K562 (cell line): ENCODE results near the gene POC1B. TPM values are rescaled to one million over a fixed set of nuclear protein-coding genes. Genes with fewer than 3 reads are reported as not detected.

Experiments used
- ATAC-seq: fragments of 200-7000 bp; cut with Tn5 transposase; 3 replicates; pipeline ENCODE4 v1.9.1; 2020; ENCODE audit warnings: moderate library complexity
- BruUV-seq: library from RNA; stranded (reverse); fragments of 400-500 nt; replicated peaks from 2 replicates; lab custom pipeline; 2021; lab: Mats Ljungman, UMichigan
- CTCF ChIA-PET: fragments of 300-600 bp; formaldehyde crosslinking; extraction: SDS; loops from one replicate; lab custom pipeline; 2021; ENCODE audit warnings: low intra/inter-chr PET ratio; lab: Yijun Ruan, JAX
- POLR2A ChIA-PET: fragments of 300-600, 350-650 bp; sonication (Branson Sonifier 250); formaldehyde crosslinking; extraction: SDS; loops from one replicate; lab custom pipeline; 2021; ENCODE audit warnings: antibody characterized with exemption, inconsistent platforms; lab: Yijun Ruan, JAX
- DNase-seq, 4 experiments: peaks; one replicate each; pipeline versions ENCODE4 v3.0.0 to v3.0.0-alpha.2; 2011 to 2018; ENCODE audit warnings: low spot score in 3 of 4, mixed read lengths in 3 of 4; ENCODE audit errors: extremely low read depth in 1 of 4
- FAIRE-seq: peaks from 2 replicates; lab custom pipeline; 2011; peaks lifted over from hg19 to GRCh38; lab: Jason Lieb, UNC
- H2AFZ ChIP-seq: 2 replicates; pipeline ENCODE4 v1.6.0; 2011; ENCODE audit warnings: low read depth, low read length, control low read depth, inconsistent platforms
- H3K27ac ChIP-seq: fragments of 200-600 bp; 3 replicates; pipeline ENCODE4 v1.8.0; 2011; ENCODE audit warnings: low read depth, mild to moderate bottlenecking, control low read depth, inconsistent platforms, low read length, moderate library complexity, mixed read lengths; ENCODE audit errors: extremely low read depth
- H3K27me3 ChIP-seq, 2 experiments: fragments of 300-600 bp in 1 of 2; 2 replicates in 1 of 2; 3 replicates in 1 of 2; pipeline versions ENCODE4 v1.6.0 to v1.8.0; 2011; ENCODE audit warnings: inconsistent platforms in 2 of 2, low read length in 2 of 2, mild to moderate bottlenecking in 1 of 2, mixed read lengths in 1 of 2, moderate library complexity in 1 of 2; ENCODE audit not compliant: control insufficient read depth in 2 of 2, insufficient read depth in 2 of 2
- H3K36me3 ChIP-seq: fragments of 300-600 bp; 3 replicates; pipeline ENCODE4 v1.8.0; 2011; ENCODE audit warnings: mild to moderate bottlenecking, low read length, inconsistent platforms; ENCODE audit not compliant: control insufficient read depth, insufficient read depth
- H3K4me1 ChIP-seq, 2 experiments: fragments of 200-600 bp in 1 of 2; replicated peaks in 1 of 2; 2 replicates in 1 of 2; 3 replicates in 1 of 2; pipeline versions ENCODE4 v1.5.1 to v1.8.0; 2011; ENCODE audit warnings: inconsistent platforms in 2 of 2, low read length in 2 of 2, mild to moderate bottlenecking in 1 of 2, mixed read lengths in 1 of 2, moderate library complexity in 1 of 2; ENCODE audit not compliant: control insufficient read depth in 2 of 2, insufficient read depth in 2 of 2
- H3K4me2 ChIP-seq: 2 replicates; pipeline ENCODE4 v1.6.1; 2011; ENCODE audit warnings: low read length, control low read depth, inconsistent platforms, mixed read lengths; ENCODE audit not compliant: insufficient read depth
- H3K4me3 ChIP-seq: fragments of 200-600 bp; sonication (generic), shearing (Covaris generic); 2 replicates; pipeline ENCODE4 v1.5.1; 2016; ENCODE audit warnings: control low read depth, inconsistent platforms
- H3K79me2 ChIP-seq: fragments of 200-600 bp; 3 replicates; pipeline ENCODE4 v1.8.0; 2011; ENCODE audit warnings: low read length, inconsistent platforms; ENCODE audit not compliant: control insufficient read depth, insufficient read depth
- H3K9ac ChIP-seq, 2 experiments: 2 replicates each; pipeline versions ENCODE4 v1.6.0 to v1.6.1; 2011; ENCODE audit warnings: low read depth in 2 of 2, low read length in 2 of 2, control low read depth in 1 of 2, inconsistent platforms in 1 of 2, mild to moderate bottlenecking in 1 of 2, mixed read lengths in 1 of 2; ENCODE audit not compliant: insufficient read depth in 1 of 2
- H3K9me1 ChIP-seq: one replicate; pipeline ENCODE4 v1.6.0; 2011; ENCODE audit warnings: inconsistent platforms, mild to moderate bottlenecking, low read length, moderate library complexity; ENCODE audit not compliant: control insufficient read depth, insufficient read depth
- H3K9me3 ChIP-seq: replicated peaks from 2 replicates; pipeline ENCODE4 v1.5.1; 2011; ENCODE audit warnings: low read depth, low read length, inconsistent platforms; ENCODE audit not compliant: control insufficient read depth, insufficient read depth
- H4K20me1 ChIP-seq: replicated peaks from 2 replicates; pipeline ENCODE4 v1.6.1; 2011; ENCODE audit warnings: low read length, inconsistent platforms, mixed read lengths; ENCODE audit not compliant: control insufficient read depth, insufficient read depth
- CEBPG ChIP-seq, 3 experiments: fragments of 200-800 bp in 1 of 3; sonication (Bioruptor generic) in 1 of 3; sonication (generic) in 1 of 3; formaldehyde crosslinking in 1 of 3; IDR thresholded peaks in 2 of 3; conservative IDR thresholded peaks in 1 of 3; 2 replicates each; pipeline versions ENCODE4 v1.6.1 to v1.8.0; 2016 to 2022; ENCODE audit warnings: missing compliant biosample characterization in 2 of 3, missing genetic modification characterization in 2 of 3, mild to moderate bottlenecking in 1 of 3, missing genetic modification reagents in 1 of 3
- HINFP ChIP-seq: fragments of 450-650 bp; conservative IDR thresholded peaks from 2 replicates; pipeline ENCODE4 v1.6.1; 2016; ENCODE audit warnings: missing genetic modification characterization, low read depth, mild to moderate bottlenecking, control low read depth, missing compliant biosample characterization
- WGBS: fragments of 100-300 bp; shearing (Covaris generic); methylation state at CpG from one replicate; pipeline ENCODE4 v1.1.6; 2016; ENCODE audit warnings: low coverage, mixed read lengths; ENCODE audit not compliant: insufficient coverage; ENCODE audit errors: missing lambda C conversion rate; 5-methylcytosine and 5-hydroxymethylcytosine counted together
- in situ Hi-C: fragments of 300-500 bp; cut with MboI; formaldehyde crosslinking; loops from 4 replicates; pipeline ENCODE4 v1.15.0; 2018; ENCODE audit warnings: inconsistent platforms, mixed read lengths
- intact Hi-C: fragments of 100-400 bp; cut with micrococcal nuclease; formaldehyde crosslinking; loops from 2 replicates; pipeline ENCODE4 v1.14.2; 2022
- polyA plus RNA-seq, 8 experiments: library from polyadenylated mRNA; depleted of rRNA in 4 of 8; stranded (reverse) in 5 of 8; unstranded in 3 of 8; fragments of >200 nt; fragmentation: Nextera tagmentation in 2 of 8; fragmentation: Illumina TruSeq in 1 of 8; extraction: Ambion mirVana in 2 of 8; extraction: Trizol in 1 of 8; gene quantifications; 2 replicates each; pipeline versions ENCODE4 v1.2.1 to v1.2.3, GENCODE V29; 2011 to 2014; ENCODE audit warnings: inconsistent platforms in 1 of 8, missing spikeins in 1 of 8
- total RNA-seq, 7 experiments: library from RNA; depleted of rRNA in 6 of 7; stranded (reverse); fragments of >200 nt in 6 of 7; fragmentation: Illumina TruSeq in 2 of 7; extraction: Trizol in 2 of 7; gene quantifications; 2 replicates each; pipeline versions ENCODE4 v1.2.1 to v1.2.3, GENCODE V29; 2011 to 2021; ENCODE audit warnings: low replicate concordance in 1 of 7

The POC1B gene
- total and polyA plus RNA-seq, 9 of the 15 experiments (the other 6 are each of a cell fraction or from before 2014, with no cell fraction given): 4.5 to 16.1 (median 10.4) TPM

- no TSS peak for BruUV-seq
- Histone ChIP-seq H3K4me3 (no peak overlapping the region), H3K27me3 (no peaks in the 10 kb centered on the region), H3K4me1 (peaks cover 0 to 4% of the 10 kb centered on the region in 2 experiments; a peak in 1 of 5 replicates), H3K9me3 (no peaks in the 10 kb centered on the region), H3K9me1 (no peaks in the 10 kb centered on the region), H3K79me2 (no peaks in the 10 kb centered on the region), H4K20me1 (no peaks in the 10 kb centered on the region), H3K27ac (no peak overlapping the region), H3K36me3 (no peaks in the 10 kb centered on the region), H2AFZ (no peak overlapping the region), H3K9ac (no peak overlapping the region), H3K4me2 (no peak overlapping the region)
- ATAC-seq (no peak), FAIRE-seq (no peak), DNase-seq (no peak)
- no peak for TF ChIP-seq HINFP
- TF ChIP-seq CEBPG (CRISPR knock-in tag; IDR thresholded peaks at IDR 0.05): no peak
- 0 out of 4 replicates have a peak, but pooled peaks of 1 of the 2 experiments have one; percentile 21 for TF ChIP-seq CEBPG (tag; conservative IDR thresholded peaks at IDR 0.05 in 1 of 2, IDR thresholded peaks at IDR 0.05 in 1 of 2)
- WGBS: 38% methylated on average over 6 of the region's 6 CpGs
- POLR2A ChIA-PET: no interaction called here
- intact Hi-C loops (loop anchor here (10.0 kb wide), 1 partner anchor 1339 kb away; no protein-coding TSS in a partner anchor), in situ Hi-C loops (loop anchor here (10.0 to 25.0 kb wide), 2 partner anchors 399 to 1484 kb away; no protein-coding TSS in a partner anchor)
- CTCF ChIA-PET: no interaction called here
These were observed 72.5 kb downstream of the POC1B start for GRCh38 chr12:89453121-89453978.
